Hepatocyte (in vitro differentiated cells): ENCODE measurements around the gene KSR1. TPM values are rescaled to one million over a fixed set of nuclear protein-coding genes. Genes with fewer than 3 reads are reported as not detected.

Experiments used
- DNase-seq: peaks from one replicate; pipeline ENCODE4 v3.0.0-alpha.2; 2016; ENCODE audit warnings: low spot score
- H2AFZ ChIP-seq: fragments of 200-600 bp; sonication (generic); 2 replicates; pipeline ENCODE4 v1.6.0; 2016; ENCODE audit warnings: antibody characterized with exemption, mild to moderate bottlenecking
- H3K27ac ChIP-seq: fragments of 200-600 bp; sonication (generic); 2 replicates; pipeline ENCODE4 v1.5.1; 2016; ENCODE audit warnings: mild to moderate bottlenecking
- H3K27me3 ChIP-seq: fragments of 200-600 bp; sonication (generic); 2 replicates; pipeline ENCODE4 v1.6.1; 2016
- H3K36me3 ChIP-seq: fragments of 200-600 bp; sonication (generic); replicated peaks from 2 replicates; pipeline ENCODE4 v1.5.1; 2016; ENCODE audit warnings: low read depth; ENCODE audit not compliant: insufficient read depth
- H3K4me1 ChIP-seq: fragments of 200-600 bp; sonication (generic); 2 replicates; pipeline ENCODE4 v1.5.1; 2016; ENCODE audit warnings: mild to moderate bottlenecking, moderate library complexity; ENCODE audit not compliant: insufficient read depth
- H3K4me2 ChIP-seq: fragments of 200-600 bp; sonication (generic); 2 replicates; pipeline ENCODE4 v1.6.0; 2016
- H3K4me3 ChIP-seq: fragments of 200-600 bp; sonication (generic); 2 replicates; pipeline ENCODE4 v1.5.1; 2016; ENCODE audit warnings: mild to moderate bottlenecking
- H3K79me2 ChIP-seq: fragments of 200-600 bp; sonication (generic); 2 replicates; pipeline ENCODE4 v1.6.0; 2017; ENCODE audit warnings: mild to moderate bottlenecking
- H3K9me2 ChIP-seq: fragments of 200-600 bp; sonication (generic); replicated peaks from 2 replicates; pipeline ENCODE4 v1.6.0; 2017; ENCODE audit warnings: mild to moderate bottlenecking; ENCODE audit not compliant: insufficient read depth
- H3K9me3 ChIP-seq: fragments of 200-600 bp; sonication (generic); 2 replicates; pipeline ENCODE4 v1.5.1; 2016; ENCODE audit warnings: low read depth, mild to moderate bottlenecking
- H4K20me1 ChIP-seq: fragments of 200-600 bp; sonication (generic); 2 replicates; pipeline ENCODE4 v1.6.0; 2016; ENCODE audit warnings: mild to moderate bottlenecking; ENCODE audit not compliant: insufficient read depth, poor library complexity, severe bottlenecking
- EZH2 ChIP-seq: fragments of 200-600 bp; sonication (generic); IDR thresholded peaks from 2 replicates; pipeline ENCODE4 v1.6.1; 2016; ENCODE audit warnings: antibody characterized with exemption, mild to moderate bottlenecking, borderline replicate concordance
- EZH2phosphoT487 ChIP-seq: fragments of 200-600 bp; sonication (generic); IDR thresholded peaks from one replicate; pipeline ENCODE4 v1.6.1; 2018; ENCODE audit warnings: antibody characterized with exemption, mild to moderate bottlenecking, low read depth, moderate library complexity; ENCODE audit not compliant: unreplicated experiment, severe bottlenecking
- WGBS: methylation state at CpG from one replicate; pipeline ENCODE4 v1.1.6; 2016; ENCODE audit warnings: low lambda C conversion rate; ENCODE audit errors: missing lambda C conversion rate; 5-methylcytosine and 5-hydroxymethylcytosine counted together
- polyA plus RNA-seq: library from polyadenylated mRNA; unstranded; fragments of >200 nt; fragmentation: Nextera tagmentation; extraction: Ambion mirVana; gene quantifications from 2 replicates; pipeline ENCODE4 v1.2.1, GENCODE V29; 2016
- total RNA-seq: library from RNA; depleted of rRNA; stranded (reverse); fragments of >200 nt; gene quantifications from 2 replicates; pipeline ENCODE4 v1.2.3, GENCODE V29; 2014
- TF ChIP-seq, protein P1 (sequence below): fragments of 200-600 bp; sonication (generic); IDR thresholded peaks from 2 replicates; pipeline ENCODE4 v1.5.1; 2016; ENCODE audit warnings: antibody characterized with exemption, mild to moderate bottlenecking; ENCODE audit not compliant: poor library complexity

Gene KSR1
- total and polyA plus RNA-seq, 2 experiments from 2014 or later, result 16.2 to 32.6 TPM

DNA sequence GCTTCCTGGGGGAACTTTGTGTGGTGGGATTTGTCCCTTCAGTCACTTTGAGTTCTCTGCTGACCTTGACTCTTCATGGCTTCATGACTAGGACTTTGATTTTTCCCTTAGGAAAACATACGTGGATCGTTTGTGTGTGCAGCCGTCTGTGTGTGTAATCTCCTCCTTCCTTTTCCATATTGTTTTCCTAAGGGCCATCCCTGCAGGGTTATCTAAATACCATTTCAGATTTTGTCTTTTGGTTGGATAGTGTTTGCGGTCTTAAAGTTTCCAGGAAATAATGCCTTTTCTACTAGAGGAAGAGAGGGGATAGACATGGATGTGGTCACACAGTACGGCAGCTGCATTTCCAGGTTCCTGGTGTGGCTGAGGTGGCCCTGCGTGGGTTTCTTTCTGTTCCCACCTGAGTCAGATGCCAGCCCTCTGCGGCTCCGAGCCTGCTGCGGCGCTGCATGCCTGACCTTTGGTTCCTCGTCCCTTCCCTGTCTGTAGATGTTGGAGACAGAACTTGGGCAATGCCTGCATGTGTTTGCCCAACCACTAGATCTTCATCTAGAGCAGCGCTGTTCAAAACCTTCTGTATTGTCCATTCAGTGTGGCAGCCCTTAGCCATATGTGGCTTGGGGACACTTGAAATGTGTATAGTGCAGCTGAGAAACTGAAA lies 102.7 kb downstream of the KSR1 start:
- 61% methylated on average over 12 of the region's 12 CpGs for WGBS
- Histone ChIP-seq H3K27ac (peak overlapping the region; percentile 90), H3K79me2 (peaks cover 47% of the 10 kb centered on the region), H3K4me3 (no peak overlapping the region), H3K27me3 (no peaks in the 10 kb centered on the region), H3K36me3 (no peaks in the 10 kb centered on the region), H2AFZ (no peak overlapping the region), H4K20me1 (no peaks in the 10 kb centered on the region), H3K9me3 (no peaks in the 10 kb centered on the region), H3K4me2 (peak overlapping the region; percentile 62), H3K4me1 (peaks cover 26% of the 10 kb centered on the region), H3K9me2 (no peaks in the 10 kb centered on the region)
- DNase-seq, result peak; percentile 69
- TF ChIP-seq, protein P1, sequence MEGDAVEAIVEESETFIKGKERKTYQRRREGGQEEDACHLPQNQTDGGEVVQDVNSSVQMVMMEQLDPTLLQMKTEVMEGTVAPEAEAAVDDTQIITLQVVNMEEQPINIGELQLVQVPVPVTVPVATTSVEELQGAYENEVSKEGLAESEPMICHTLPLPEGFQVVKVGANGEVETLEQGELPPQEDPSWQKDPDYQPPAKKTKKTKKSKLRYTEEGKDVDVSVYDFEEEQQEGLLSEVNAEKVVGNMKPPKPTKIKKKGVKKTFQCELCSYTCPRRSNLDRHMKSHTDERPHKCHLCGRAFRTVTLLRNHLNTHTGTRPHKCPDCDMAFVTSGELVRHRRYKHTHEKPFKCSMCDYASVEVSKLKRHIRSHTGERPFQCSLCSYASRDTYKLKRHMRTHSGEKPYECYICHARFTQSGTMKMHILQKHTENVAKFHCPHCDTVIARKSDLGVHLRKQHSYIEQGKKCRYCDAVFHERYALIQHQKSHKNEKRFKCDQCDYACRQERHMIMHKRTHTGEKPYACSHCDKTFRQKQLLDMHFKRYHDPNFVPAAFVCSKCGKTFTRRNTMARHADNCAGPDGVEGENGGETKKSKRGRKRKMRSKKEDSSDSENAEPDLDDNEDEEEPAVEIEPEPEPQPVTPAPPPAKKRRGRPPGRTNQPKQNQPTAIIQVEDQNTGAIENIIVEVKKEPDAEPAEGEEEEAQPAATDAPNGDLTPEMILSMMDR, result no peak
- TF ChIP-seq EZH2phosphoT487 (no peak), EZH2 (no peak)

DNA sequence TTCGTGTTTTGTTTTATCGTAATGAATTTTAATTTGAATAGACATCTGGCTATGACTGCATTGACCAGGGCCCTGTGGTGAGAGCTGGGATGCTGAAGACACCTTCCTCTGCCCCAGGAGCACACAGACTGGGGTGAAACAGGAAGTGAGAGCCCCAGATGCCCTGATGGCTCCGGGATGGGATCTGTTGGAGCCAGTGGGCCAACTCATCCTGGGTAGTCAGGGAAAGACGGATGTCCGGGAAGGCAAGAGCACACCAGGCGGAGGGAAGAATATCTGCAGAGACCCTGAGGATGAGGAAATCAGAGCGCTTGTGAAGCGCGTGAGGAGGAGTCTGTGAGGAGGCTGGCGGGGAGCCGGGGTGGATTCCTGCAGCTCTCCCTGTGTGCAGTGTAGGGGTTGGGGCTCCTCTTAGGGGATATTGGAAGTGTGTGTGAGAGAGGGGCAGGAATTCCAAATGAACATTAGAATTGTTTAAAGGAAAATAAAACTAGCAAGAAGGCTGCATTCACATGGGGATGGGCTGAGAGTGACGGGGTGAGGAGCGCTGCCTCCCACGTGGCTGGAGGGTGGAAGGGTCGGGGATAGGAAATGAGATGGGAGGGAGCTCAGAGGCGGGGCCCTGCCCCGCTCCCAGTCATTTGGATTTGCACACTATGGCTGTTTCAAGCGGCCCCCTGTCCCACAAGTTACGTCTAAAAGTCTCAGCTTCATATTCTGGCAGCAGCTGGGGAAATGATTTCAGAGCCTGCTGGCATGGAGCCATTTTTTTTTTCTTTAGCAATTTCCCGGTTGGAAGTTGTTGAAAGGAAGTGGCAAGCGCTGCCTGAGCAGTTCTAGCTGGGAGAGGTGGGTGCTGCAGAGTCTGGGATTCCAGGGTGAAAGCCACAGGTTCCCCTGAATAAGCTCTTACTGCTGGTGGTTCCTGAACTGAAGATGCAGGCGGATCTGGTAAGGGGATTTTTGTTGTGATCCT lies 103.5 kb downstream of the KSR1 start:
- H3K4me3 ChIP-seq, result no peak overlapping the region
- DNase-seq, result peak; percentile 84

DNA sequence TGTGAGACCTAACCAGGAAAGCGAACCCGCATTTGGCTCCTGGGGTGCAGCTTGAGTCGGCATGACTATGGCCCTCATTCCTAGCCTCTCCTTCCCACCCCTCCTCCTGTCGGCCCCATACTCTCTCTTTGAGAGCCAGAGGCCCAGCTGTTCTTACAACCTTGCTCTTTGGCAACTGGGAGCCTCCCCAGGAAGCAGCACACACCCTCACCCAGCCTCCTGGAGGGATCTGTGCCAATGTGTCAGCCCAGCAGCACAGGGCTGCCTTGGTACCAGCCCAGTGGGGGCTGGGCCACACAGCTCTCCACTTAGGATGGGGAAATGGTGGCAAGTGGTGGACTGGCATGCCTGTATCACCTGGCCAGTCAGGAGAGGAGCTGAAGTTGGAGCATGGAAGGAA lies 104.4 kb downstream of the KSR1 start:
- Histone ChIP-seq H3K27ac (peak overlapping the region; percentile 90), H2AFZ (no peak overlapping the region), H3K27me3 (no peaks in the 10 kb centered on the region), H4K20me1 (no peaks in the 10 kb centered on the region), H3K4me3 (no peak overlapping the region), H3K4me1 (peaks cover 26% of the 10 kb centered on the region), H3K9me2 (no peaks in the 10 kb centered on the region), H3K4me2 (peak overlapping the region; percentile 62), H3K79me2 (peaks cover 56% of the 10 kb centered on the region), H3K36me3 (no peaks in the 10 kb centered on the region), H3K9me3 (no peaks in the 10 kb centered on the region)
- DNase-seq, result no peak
- 92% methylated on average over 4 of the region's 4 CpGs for whole genome bisulfite sequencing
- TF ChIP-seq EZH2, result no peak
- no peak for TF ChIP-seq EZH2phosphoT487
- TF ChIP-seq, protein P1, result no peak

More for the DNA sequence above, 103.5 kb downstream of the KSR1 start:
- no peaks in the 10 kb centered on the region for H4K20me1 ChIP-seq
- TF ChIP-seq, protein P1, result peak; percentile 11
- TF ChIP-seq EZH2, result no peak
- TF ChIP-seq EZH2phosphoT487, result no peak
- H3K27me3 ChIP-seq, result no peaks in the 10 kb centered on the region
- no peak overlapping the region for H2AFZ ChIP-seq
- H3K4me1 ChIP-seq, result peaks cover 26% of the 10 kb centered on the region
- H3K79me2 ChIP-seq, result peaks cover 54% of the 10 kb centered on the region
- H3K36me3 ChIP-seq, result no peaks in the 10 kb centered on the region
- 58% methylated on average over 21 of the region's 22 CpGs for WGBS
- H3K4me2 ChIP-seq, result peak overlapping the region; percentile 62
- H3K27ac ChIP-seq, result peak overlapping the region; percentile 90
- no peaks in the 10 kb centered on the region for H3K9me2 ChIP-seq
- no peaks in the 10 kb centered on the region for H3K9me3 ChIP-seq
